OCI-LY3 (cell line): Measurements from ENCODE around the gene HELZ.

Experiments
- H2AFZ ChIP-seq: fragments of 200-600, 300-600 bp; shearing (Covaris generic); 2 replicates; pipeline ENCODE4 v1.6.0; 2014; ENCODE audit warnings: antibody characterized with exemption, low read depth, low read length
- H3K27ac ChIP-seq: fragments of 200-600, 300-600 bp; sonication (generic); 2 replicates; pipeline ENCODE4 v1.5.1; 2014; ENCODE audit warnings: mild to moderate bottlenecking, low read length, moderate library complexity, mixed read lengths
- H3K27me3 ChIP-seq: fragments of 200-600, 300-600 bp; sonication (generic); 2 replicates; pipeline ENCODE4 v1.6.1; 2014; ENCODE audit warnings: low read depth, low read length, mixed read lengths
- H3K36me3 ChIP-seq: fragments of 200-600, 300-600 bp; sonication (generic); replicated peaks from 2 replicates; pipeline ENCODE3; 2014; ENCODE audit warnings: low read depth, low read length, mixed read lengths
- H3K4me1 ChIP-seq: fragments of 300-600, 200-600 bp; sonication (generic); 2 replicates; pipeline ENCODE4 v1.6.1; 2014; ENCODE audit warnings: low read length, mixed read lengths
- H3K4me2 ChIP-seq: fragments of 200-600, 300-600 bp; sonication (generic); 2 replicates; pipeline ENCODE4 v1.6.1; 2014; ENCODE audit warnings: low read length, mixed read lengths
- H3K4me3 ChIP-seq: fragments of 300-600, 200-600 bp; sonication (generic); 2 replicates; pipeline ENCODE4 v1.5.1; 2014; ENCODE audit warnings: antibody characterized with exemption, mild to moderate bottlenecking, low read length, moderate library complexity
- H3K79me2 ChIP-seq: fragments of 300-600, 200-600 bp; shearing (Covaris generic); 2 replicates; pipeline ENCODE4 v1.6.1; 2014; ENCODE audit warnings: mild to moderate bottlenecking, low read length, mixed read lengths
- H3K9ac ChIP-seq: fragments of 300-600, 200-600 bp; shearing (Covaris generic); 2 replicates; pipeline ENCODE4 v1.6.0; 2014; ENCODE audit warnings: mild to moderate bottlenecking, low read length, moderate library complexity
- H3K9me3 ChIP-seq: fragments of 200-600, 300-600 bp; shearing (Covaris generic); 2 replicates; pipeline ENCODE4 v1.6.1; 2014; ENCODE audit warnings: low read length, mixed read lengths; ENCODE audit not compliant: insufficient read depth
- H4K20me1 ChIP-seq: fragments of 200-600, 300-600 bp; sonication (generic); 2 replicates; pipeline ENCODE4 v1.6.1; 2016; ENCODE audit warnings: low read length, mixed read lengths; ENCODE audit not compliant: insufficient read depth
- EZH2phosphoT487 ChIP-seq: fragments of 200-600 bp; shearing (Covaris generic); IDR thresholded peaks from 2 replicates; pipeline ENCODE4 v1.6.1; 2018; ENCODE audit warnings: antibody characterized with exemption, mixed run types, low read depth
- TF ChIP-seq, protein P1 (sequence below): fragments of 200-600, 300-600 bp; sonication (generic); IDR thresholded peaks from 2 replicates; pipeline ENCODE4 v1.5.1; 2014; ENCODE audit warnings: antibody characterized with exemption, low read length, low read depth

HELZ gene

DNA sequence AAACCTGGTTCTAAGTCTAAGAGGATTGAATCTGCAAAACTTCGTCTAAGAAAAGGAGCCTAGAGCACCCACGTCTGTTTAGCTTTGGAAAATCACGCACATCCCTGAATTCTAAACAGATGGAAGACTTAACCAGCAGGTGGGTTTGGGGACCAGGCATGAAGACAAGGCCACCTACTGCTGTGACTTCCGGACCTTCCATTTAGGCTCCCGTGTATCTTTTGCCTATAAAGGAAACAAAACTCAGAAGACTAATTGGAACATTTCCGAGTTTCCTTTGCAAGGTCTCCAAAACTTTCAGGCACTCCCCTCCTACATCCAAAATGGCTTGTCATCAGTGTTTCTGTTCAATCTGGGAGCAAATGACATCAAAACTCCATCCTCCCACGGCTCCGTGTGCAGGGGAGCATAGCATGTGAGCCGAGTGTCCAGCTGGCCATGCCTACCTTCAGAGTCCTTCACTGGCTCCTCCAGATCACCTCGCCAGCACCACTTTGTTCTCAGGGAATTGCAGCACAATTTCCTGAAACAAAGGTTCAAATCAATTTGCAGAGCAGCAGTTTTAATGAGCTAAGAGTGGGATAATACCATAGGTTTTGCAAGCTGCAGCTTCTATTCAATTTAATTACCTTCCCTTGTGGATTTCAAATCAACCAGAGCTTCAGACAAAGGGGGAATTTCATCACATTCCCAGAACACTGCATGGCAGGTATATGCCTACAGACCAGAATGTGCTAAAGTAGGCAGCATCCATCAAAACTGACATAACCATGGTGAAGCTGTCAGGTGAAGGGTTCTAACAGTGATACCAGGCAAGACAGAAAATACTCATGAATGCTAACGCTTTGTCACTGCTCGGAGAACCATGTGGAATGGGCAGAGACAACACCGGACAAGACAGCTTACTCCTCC, 177.2 kb downstream of the HELZ start:
- Histone ChIP-seq H2AFZ (no peak overlapping the region), H3K27me3 (no peaks in the 10 kb centered on the region), H3K79me2 (no peaks in the 10 kb centered on the region), H3K4me1 (no peaks in the 10 kb centered on the region), H3K4me3 (no peak overlapping the region), H3K9ac (no peak overlapping the region), H3K9me3 (no peaks in the 10 kb centered on the region), H3K27ac (no peak overlapping the region), H4K20me1 (no peaks in the 10 kb centered on the region), H3K4me2 (no peak overlapping the region), H3K36me3 (no peaks in the 10 kb centered on the region)
- TF ChIP-seq, protein P1, sequence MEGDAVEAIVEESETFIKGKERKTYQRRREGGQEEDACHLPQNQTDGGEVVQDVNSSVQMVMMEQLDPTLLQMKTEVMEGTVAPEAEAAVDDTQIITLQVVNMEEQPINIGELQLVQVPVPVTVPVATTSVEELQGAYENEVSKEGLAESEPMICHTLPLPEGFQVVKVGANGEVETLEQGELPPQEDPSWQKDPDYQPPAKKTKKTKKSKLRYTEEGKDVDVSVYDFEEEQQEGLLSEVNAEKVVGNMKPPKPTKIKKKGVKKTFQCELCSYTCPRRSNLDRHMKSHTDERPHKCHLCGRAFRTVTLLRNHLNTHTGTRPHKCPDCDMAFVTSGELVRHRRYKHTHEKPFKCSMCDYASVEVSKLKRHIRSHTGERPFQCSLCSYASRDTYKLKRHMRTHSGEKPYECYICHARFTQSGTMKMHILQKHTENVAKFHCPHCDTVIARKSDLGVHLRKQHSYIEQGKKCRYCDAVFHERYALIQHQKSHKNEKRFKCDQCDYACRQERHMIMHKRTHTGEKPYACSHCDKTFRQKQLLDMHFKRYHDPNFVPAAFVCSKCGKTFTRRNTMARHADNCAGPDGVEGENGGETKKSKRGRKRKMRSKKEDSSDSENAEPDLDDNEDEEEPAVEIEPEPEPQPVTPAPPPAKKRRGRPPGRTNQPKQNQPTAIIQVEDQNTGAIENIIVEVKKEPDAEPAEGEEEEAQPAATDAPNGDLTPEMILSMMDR: no peak
- no peak for TF ChIP-seq EZH2phosphoT487

DNA sequence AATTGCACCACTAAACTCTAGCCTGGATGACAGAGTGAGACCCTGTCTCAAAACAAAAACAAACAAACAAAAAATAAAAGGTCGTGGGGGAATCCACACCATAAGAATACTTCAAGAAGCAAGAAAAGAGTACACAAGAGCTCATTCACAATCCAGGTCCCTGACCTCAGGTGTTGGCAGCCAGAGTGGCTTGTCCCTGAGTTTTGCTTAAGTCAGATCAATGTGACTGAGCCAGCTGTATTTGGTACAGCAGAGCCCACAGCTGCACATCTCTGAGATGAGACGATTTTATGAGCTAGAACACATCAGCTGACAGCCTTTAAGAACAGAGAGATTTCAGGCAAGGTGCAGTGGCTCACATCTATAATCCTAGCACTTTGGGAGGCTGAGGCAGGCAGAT, 178.3 kb downstream of the HELZ start:
- no peaks in the 10 kb centered on the region for H4K20me1 ChIP-seq
- no peak overlapping the region for H3K4me3 ChIP-seq
- no peak overlapping the region for H2AFZ ChIP-seq
- H3K4me2 ChIP-seq: no peak overlapping the region
- H3K27me3 ChIP-seq: no peaks in the 10 kb centered on the region
- no peaks in the 10 kb centered on the region for H3K4me1 ChIP-seq
- H3K36me3 ChIP-seq: no peaks in the 10 kb centered on the region
- TF ChIP-seq, protein P1: no peak
- TF ChIP-seq EZH2phosphoT487: no peak
- H3K79me2 ChIP-seq: no peaks in the 10 kb centered on the region
- no peak overlapping the region for H3K27ac ChIP-seq
- H3K9me3 ChIP-seq: no peaks in the 10 kb centered on the region
- H3K9ac ChIP-seq: no peak overlapping the region

DNA sequence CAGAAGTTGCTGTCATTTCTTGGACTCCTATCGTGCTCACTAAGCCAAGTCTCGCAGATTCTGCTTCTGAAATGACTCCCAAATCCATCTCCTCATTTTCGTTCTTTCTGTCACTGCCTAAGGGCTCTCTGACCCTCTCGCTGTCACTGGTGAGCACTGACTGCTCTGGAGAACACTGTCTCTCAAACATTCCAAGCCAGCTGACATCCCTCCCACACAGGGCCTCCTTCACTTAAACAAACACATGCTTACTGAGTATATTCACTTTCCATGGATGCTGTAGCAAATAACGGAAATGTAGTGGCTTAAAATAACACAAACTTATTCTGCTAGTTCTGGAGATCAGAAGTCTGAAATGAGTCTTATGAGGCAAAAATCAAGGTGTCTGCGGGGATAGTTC, 181.9 kb downstream of the HELZ start:
- Histone ChIP-seq H3K4me3 (no peak overlapping the region), H3K27me3 (no peaks in the 10 kb centered on the region), H3K9ac (no peak overlapping the region), H3K27ac (no peak overlapping the region), H3K9me3 (no peaks in the 10 kb centered on the region), H2AFZ (no peak overlapping the region), H3K4me2 (no peak overlapping the region), H3K4me1 (no peaks in the 10 kb centered on the region), H3K79me2 (no peaks in the 10 kb centered on the region), H3K36me3 (no peaks in the 10 kb centered on the region), H4K20me1 (no peaks in the 10 kb centered on the region)
- TF ChIP-seq, protein P1: no peak
- no peak for TF ChIP-seq EZH2phosphoT487

DNA sequence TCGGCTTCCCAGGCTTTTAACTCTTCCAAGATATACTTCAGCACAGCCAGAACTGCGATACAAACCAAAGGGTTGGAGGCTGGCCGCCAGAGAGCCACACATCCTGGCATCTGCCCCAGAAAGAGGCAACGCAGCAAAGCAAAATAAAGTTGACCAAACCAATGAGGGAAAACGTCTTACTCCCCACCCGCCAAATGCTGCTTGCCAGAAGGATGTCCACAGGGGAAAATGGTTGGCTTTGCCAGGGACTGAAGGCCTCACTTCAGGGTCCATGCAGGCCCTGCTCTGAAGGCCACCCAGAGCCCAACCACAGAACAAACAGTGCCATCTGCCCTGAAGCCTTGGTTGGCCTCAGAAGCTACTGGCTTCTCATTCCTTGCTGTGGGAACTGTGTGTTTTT, 185.6 kb downstream of the HELZ start:
- H3K79me2 ChIP-seq: no peaks in the 10 kb centered on the region
- no peaks in the 10 kb centered on the region for H3K36me3 ChIP-seq
- H3K9me3 ChIP-seq: no peaks in the 10 kb centered on the region
- TF ChIP-seq, protein P1: no peak
- no peak for TF ChIP-seq EZH2phosphoT487
- no peak overlapping the region for H3K27ac ChIP-seq
- no peaks in the 10 kb centered on the region for H3K4me1 ChIP-seq
- no peaks in the 10 kb centered on the region for H4K20me1 ChIP-seq
- H3K9ac ChIP-seq: no peak overlapping the region
- no peaks in the 10 kb centered on the region for H3K27me3 ChIP-seq
- H3K4me2 ChIP-seq: no peak overlapping the region
- H3K4me3 ChIP-seq: no peak overlapping the region
- no peak overlapping the region for H2AFZ ChIP-seq
